ENCODE data around the gene MCMBP. TPM values are rescaled to one million over a fixed set of nuclear protein-coding genes. Genes with fewer than 3 reads are reported as not detected.
"Not testable (repeated sequence)": the region's sequence is repeated elsewhere in the genome, so short reads cannot be mapped to it uniquely, and the experiment has no call there.

Gene MCMBP
- total and polyA plus RNA-seq, 2 donors (not counting 3 experiments of a cell fraction or from before 2014, with no cell fraction given) = 44.8 to 62.5 TPM

- TF ChIP-seq POLR2AphosphoS5 (IDR thresholded peaks at IDR 0.05; ENCODE audit: insufficient read depth, low read depth, low read length) (no peak), POLR2A (IDR thresholded peaks at IDR 0.05; ENCODE audit: low read depth, low read length) (no peak), JUN (IDR thresholded peaks at IDR 0.05; ENCODE audit: borderline replicate concordance, insufficient read depth, insufficient read length, low read depth) (no peak), FOS (IDR thresholded peaks at IDR 0.05; ENCODE audit: borderline replicate concordance, insufficient read depth, low read length) (no peak), MYC (IDR thresholded peaks at IDR 0.05; ENCODE audit: low read depth, low read length) (no peak), EZH2 (IDR thresholded peaks at IDR 0.05; ENCODE audit: borderline replicate concordance, low read depth, low read length, severe bottlenecking) (no peak), GATA2 (IDR thresholded peaks at IDR 0.05; ENCODE audit: insufficient read depth, insufficient read length, low read depth, low read length) (no peak)
- TF ChIP-seq, protein P1, sequence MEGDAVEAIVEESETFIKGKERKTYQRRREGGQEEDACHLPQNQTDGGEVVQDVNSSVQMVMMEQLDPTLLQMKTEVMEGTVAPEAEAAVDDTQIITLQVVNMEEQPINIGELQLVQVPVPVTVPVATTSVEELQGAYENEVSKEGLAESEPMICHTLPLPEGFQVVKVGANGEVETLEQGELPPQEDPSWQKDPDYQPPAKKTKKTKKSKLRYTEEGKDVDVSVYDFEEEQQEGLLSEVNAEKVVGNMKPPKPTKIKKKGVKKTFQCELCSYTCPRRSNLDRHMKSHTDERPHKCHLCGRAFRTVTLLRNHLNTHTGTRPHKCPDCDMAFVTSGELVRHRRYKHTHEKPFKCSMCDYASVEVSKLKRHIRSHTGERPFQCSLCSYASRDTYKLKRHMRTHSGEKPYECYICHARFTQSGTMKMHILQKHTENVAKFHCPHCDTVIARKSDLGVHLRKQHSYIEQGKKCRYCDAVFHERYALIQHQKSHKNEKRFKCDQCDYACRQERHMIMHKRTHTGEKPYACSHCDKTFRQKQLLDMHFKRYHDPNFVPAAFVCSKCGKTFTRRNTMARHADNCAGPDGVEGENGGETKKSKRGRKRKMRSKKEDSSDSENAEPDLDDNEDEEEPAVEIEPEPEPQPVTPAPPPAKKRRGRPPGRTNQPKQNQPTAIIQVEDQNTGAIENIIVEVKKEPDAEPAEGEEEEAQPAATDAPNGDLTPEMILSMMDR (IDR thresholded peaks at IDR 0.05; ENCODE audit: extremely low read depth in 1 of 2, insufficient read depth in 1 of 2, low read depth in 1 of 2, low read length in 2 of 2) = no peak
- TF ChIP-seq, protein P2, sequence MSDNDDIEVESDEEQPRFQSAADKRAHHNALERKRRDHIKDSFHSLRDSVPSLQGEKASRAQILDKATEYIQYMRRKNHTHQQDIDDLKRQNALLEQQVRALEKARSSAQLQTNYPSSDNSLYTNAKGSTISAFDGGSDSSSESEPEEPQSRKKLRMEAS (IDR thresholded peaks at IDR 0.05; ENCODE audit: insufficient read depth, insufficient read length) = no peak
- Histone ChIP-seq H3K9ac (replicated peaks; ENCODE audit: extremely low read depth, insufficient read depth, low read length) (no peak overlapping the region), H3K4me3 (replicated peaks in 1 of 3; ENCODE audit: insufficient read depth in 1 of 3, low read depth in 1 of 3, low read length in 3 of 3) (no peak overlapping the region), H3K9me3 (replicated peaks; ENCODE audit: control insufficient read depth, insufficient read depth, low read length) (no peaks in the 10 kb centered on the region), H3K27ac (ENCODE audit: insufficient read depth, low read depth, low read length) (no peak overlapping the region), H3K4me1 (ENCODE audit: control insufficient read depth, extremely low read depth, insufficient read depth, low read length) (no peaks in the 10 kb centered on the region), H3K9me1 (replicated peaks; ENCODE audit: control insufficient read depth, extremely low read depth, insufficient read depth, low read length) (no peaks in the 10 kb centered on the region), H3K27me3 (ENCODE audit: control insufficient read depth in 2 of 2, insufficient read depth in 2 of 2, low read length in 2 of 2) (no peaks in the 10 kb centered on the region), H2AFZ (ENCODE audit: low read depth, low read length) (no peak overlapping the region), H3K4me2 (ENCODE audit: insufficient read depth, low read length) (no peak overlapping the region), H3K36me3 (ENCODE audit: control insufficient read depth in 2 of 2, extremely low read depth in 1 of 2, insufficient read depth in 2 of 2, low read length in 2 of 2) (peaks cover 18 to 22% of the 10 kb centered on the region in 2 experiments), H4K20me1 (replicated peaks; ENCODE audit: control insufficient read depth, extremely low read depth, insufficient read depth, low read length) (no peaks in the 10 kb centered on the region), H3K79me2 (ENCODE audit: control insufficient read depth, insufficient read depth, low read length) (peaks cover 1% of the 10 kb centered on the region)
- BruUV-seq (replicated peaks) = no TSS peak
- ChIA-PET CTCF (no interaction called here), POLR2A (no interaction called here)
- no peak for FAIRE-seq
- dilution Hi-C loops (cut with MboI; ENCODE audit: extremely low pct_ligation_motif_present, low sequenced_read_pairs) = no loop called here
- DNase-seq (ENCODE audit: low read depth, low spot score) = no peak
- intact Hi-C loops (cut with micrococcal nuclease) = no loop called here
These were observed 35.5 kb upstream of the MCMBP start for GRCh38 chr10:119908166-119908565.

- H3K27me3 ChIP-seq (ENCODE audit: control insufficient read depth in 2 of 2, insufficient read depth in 2 of 2, low read length in 2 of 2); intact Hi-C loops (cut with micrococcal nuclease); H3K79me2 ChIP-seq (ENCODE audit: control insufficient read depth, insufficient read depth, low read length); H3K4me2 ChIP-seq (ENCODE audit: insufficient read depth, low read length); CTCF ChIA-PET; H4K20me1 ChIP-seq (replicated peaks; ENCODE audit: control insufficient read depth, extremely low read depth, insufficient read depth, low read length); H3K9ac ChIP-seq (replicated peaks; ENCODE audit: extremely low read depth, insufficient read depth, low read length); POLR2A ChIA-PET; H3K4me3 ChIP-seq (replicated peaks in 1 of 3; ENCODE audit: insufficient read depth in 1 of 3, low read depth in 1 of 3, low read length in 3 of 3); H3K4me1 ChIP-seq (ENCODE audit: control insufficient read depth, extremely low read depth, insufficient read depth, low read length); H2AFZ ChIP-seq (ENCODE audit: low read depth, low read length); DNase-seq (ENCODE audit: low read depth, low spot score); BruUV-seq (replicated peaks); H3K27ac ChIP-seq (ENCODE audit: insufficient read depth, low read depth, low read length); dilution Hi-C loops (cut with MboI; ENCODE audit: extremely low pct_ligation_motif_present, low sequenced_read_pairs); H3K9me1 ChIP-seq (replicated peaks; ENCODE audit: control insufficient read depth, extremely low read depth, insufficient read depth, low read length); FAIRE-seq; H3K9me3 ChIP-seq (replicated peaks; ENCODE audit: control insufficient read depth, insufficient read depth, low read length): not testable (repeated sequence)
- peaks cover 15 to 24% of the 10 kb centered on the region in 2 experiments for H3K36me3 ChIP-seq (ENCODE audit: control insufficient read depth in 2 of 2, extremely low read depth in 1 of 2, insufficient read depth in 2 of 2, low read length in 2 of 2)
These were observed 35.1 kb upstream of the MCMBP start for GRCh38 chr10:119907695-119908094.

All from endothelial cell of umbilical vein (primary cell).